OCI-LY7 (cell line): ENCODE measurements around the gene MMP27. TPM values are rescaled to one million over a fixed set of nuclear protein-coding genes. Genes with fewer than 3 reads are reported as not detected.

Experiments used
- BruUV-seq: library from RNA; stranded (reverse); fragments of 400-500 nt; replicated peaks from 2 replicates; lab custom pipeline; 2021; lab: Mats Ljungman, UMichigan
- CTCF ChIA-PET: fragments of 300-600 bp; sonication (Branson Sonifier 250); formaldehyde crosslinking; loops from one replicate; lab custom pipeline; 2022; ENCODE audit warnings: antibody characterized with exemption; ENCODE audit not compliant: unreplicated experiment; lab: Charles Lee
- POLR2A ChIA-PET: fragments of 300-600 bp; sonication (Branson Sonifier 250); formaldehyde crosslinking; loops from one replicate; lab custom pipeline; 2022; ENCODE audit warnings: antibody characterized with exemption; lab: Charles Lee
- DNase-seq: peaks from one replicate; pipeline ENCODE4 v3.0.0-alpha.2; 2015; ENCODE audit warnings: low spot score
- H2AFZ ChIP-seq: fragments of 200-600 bp; sonication (generic), shearing (Covaris generic); 2 replicates; pipeline ENCODE4 v1.6.1; 2014; ENCODE audit warnings: mild to moderate bottlenecking, antibody characterized with exemption, low read length, moderate library complexity
- H3K27ac ChIP-seq: fragments of 200-600 bp; sonication (generic); 2 replicates; pipeline ENCODE4 v1.5.1; 2014; ENCODE audit warnings: mixed run types, low read depth, mild to moderate bottlenecking, moderate library complexity, low read length, inconsistent platforms; ENCODE audit not compliant: poor library complexity, severe bottlenecking
- H3K36me3 ChIP-seq: fragments of 200-600 bp; sonication (generic); 2 replicates; pipeline ENCODE4 v1.6.1; 2014; ENCODE audit warnings: mild to moderate bottlenecking, antibody characterized with exemption, low read length, moderate library complexity, mixed read lengths; ENCODE audit not compliant: insufficient read depth
- H3K4me1 ChIP-seq: fragments of 200-600 bp; sonication (generic); 2 replicates; pipeline ENCODE4 v1.5.1; 2014; ENCODE audit warnings: mild to moderate bottlenecking, low read length; ENCODE audit not compliant: insufficient read depth, poor library complexity, severe bottlenecking
- H3K4me2 ChIP-seq: fragments of 200-600 bp; sonication (generic); 2 replicates; pipeline ENCODE4 v1.6.1; 2014; ENCODE audit warnings: mild to moderate bottlenecking, low read length
- H3K4me3 ChIP-seq: fragments of 200-600 bp; sonication (generic); 2 replicates; pipeline ENCODE4 v1.5.1; 2014; ENCODE audit warnings: mild to moderate bottlenecking, low read depth, low read length; ENCODE audit not compliant: poor library complexity, severe bottlenecking
- H3K79me2 ChIP-seq: fragments of 200-600 bp; sonication (generic); 2 replicates; pipeline ENCODE4 v1.6.1; 2016; ENCODE audit warnings: low read depth, mild to moderate bottlenecking, low read length, moderate library complexity, mixed read lengths; ENCODE audit not compliant: insufficient read depth
- H3K9me2 ChIP-seq: fragments of 200-600 bp; sonication (generic); 2 replicates; pipeline ENCODE4 v1.6.1; 2016; ENCODE audit warnings: mild to moderate bottlenecking, low read length, mixed read lengths; ENCODE audit not compliant: insufficient read depth
- H3K9me3 ChIP-seq: fragments of 200-600 bp; sonication (generic); 2 replicates; pipeline ENCODE4 v1.6.1; 2014; ENCODE audit warnings: mild to moderate bottlenecking, mixed run types, low read length, mixed read lengths
- H4K20me1 ChIP-seq: fragments of 200-600 bp; sonication (generic); 2 replicates; pipeline ENCODE4 v1.6.1; 2014; ENCODE audit warnings: mild to moderate bottlenecking, antibody characterized with exemption, low read length, moderate library complexity, mixed read lengths; ENCODE audit not compliant: insufficient read depth
- CTCF ChIP-seq: fragments of 200-600 bp; sonication (generic); conservative IDR thresholded peaks from 2 replicates; pipeline ENCODE4 v1.5.1; 2014; ENCODE audit warnings: mild to moderate bottlenecking, antibody characterized with exemption, low read length, moderate library complexity, mixed read lengths
- EZH2phosphoT487 ChIP-seq: fragments of 200-600 bp; sonication (generic); IDR thresholded peaks from 2 replicates; pipeline ENCODE4 v1.6.1; 2018; ENCODE audit warnings: low read depth, borderline replicate concordance, mild to moderate bottlenecking, mixed run types, antibody characterized with exemption, low read length, moderate library complexity, mixed read lengths
- intact Hi-C: fragments of 100-400 bp; cut with micrococcal nuclease; formaldehyde crosslinking; loops from one replicate; pipeline ENCODE4 v1.10.0; 2022; ENCODE audit not compliant: unreplicated experiment
- total RNA-seq, 2 experiments: library from RNA; depleted of rRNA in 1 of 2; stranded (reverse); fragments of >200 nt in 1 of 2; shearing (Covaris generic) in 1 of 2; gene quantifications; 2 replicates each; pipeline ENCODE4 v1.2.3, GENCODE V29; 2014 to 2022

MMP27 gene
- total RNA-seq, 2 experiments from 2014 or later: not detected

DNA sequence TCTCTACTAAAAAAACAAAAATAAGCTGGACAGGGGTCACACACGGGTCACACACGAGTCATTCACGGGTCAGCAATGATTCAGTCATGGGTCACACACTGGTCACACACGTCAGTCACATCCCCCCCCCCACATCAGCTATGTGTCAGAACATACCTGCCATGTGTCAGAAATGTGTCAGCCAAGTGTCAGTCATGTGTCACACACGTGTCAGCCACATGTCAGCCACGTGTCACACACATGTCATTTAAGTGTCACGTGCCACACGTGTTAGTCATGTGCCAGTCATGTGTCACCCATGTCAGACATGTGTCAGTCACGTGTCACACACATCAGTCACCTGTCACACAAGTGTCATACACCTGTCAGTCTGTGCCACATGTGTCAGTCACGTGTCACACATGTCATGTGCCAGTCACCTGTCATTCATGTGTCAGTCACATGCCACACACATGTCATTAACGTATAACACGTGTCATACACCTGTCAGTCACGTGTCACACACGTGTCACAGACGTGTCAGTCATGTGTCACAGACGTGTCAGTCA lies 51.8 kb downstream of the MMP27 start:
- Histone ChIP-seq H3K79me2 (no peaks in the 10 kb centered on the region), H3K36me3 (no peaks in the 10 kb centered on the region), H3K9me3 (no peaks in the 10 kb centered on the region), H2AFZ (no peak overlapping the region), H3K4me3 (no peak overlapping the region), H3K27ac (no peak overlapping the region), H3K9me2 (no peaks in the 10 kb centered on the region), H3K4me1 (no peaks in the 10 kb centered on the region), H4K20me1 (no peaks in the 10 kb centered on the region), H3K4me2 (no peak overlapping the region)
- ChIA-PET POLR2A (interaction anchor here (0.7 kb wide), 1 partner anchor 13 kb away, joined by 4 read pairs; no protein-coding TSS in a partner anchor), CTCF (no interaction called here)
- no peak for TF ChIP-seq EZH2phosphoT487
- TF ChIP-seq CTCF: no peak
- no TSS peak for BruUV-seq
- no peak for DNase-seq
- intact Hi-C loops: no loop called here

- intact Hi-C loops: no loop called here
- CTCF ChIA-PET: no interaction called here
- H3K4me2 ChIP-seq: no peak overlapping the region
- POLR2A ChIA-PET: no interaction called here
- H3K4me3 ChIP-seq: no peak overlapping the region
- H3K79me2 ChIP-seq: no peaks in the 10 kb centered on the region
- H3K27ac ChIP-seq: no peak overlapping the region
- no peak for TF ChIP-seq EZH2phosphoT487
- no peak for TF ChIP-seq CTCF
- H3K9me3 ChIP-seq: no peaks in the 10 kb centered on the region
- no peaks in the 10 kb centered on the region for H3K4me1 ChIP-seq
- no peak overlapping the region for H2AFZ ChIP-seq
- H3K36me3 ChIP-seq: no peaks in the 10 kb centered on the region
- no peaks in the 10 kb centered on the region for H4K20me1 ChIP-seq
- no TSS peak for BruUV-seq
- H3K9me2 ChIP-seq: no peaks in the 10 kb centered on the region
- no peak for DNase-seq
These were observed 58.1 kb downstream of the MMP27 start for GRCh38 chr11:102647430-102647829.

DNA sequence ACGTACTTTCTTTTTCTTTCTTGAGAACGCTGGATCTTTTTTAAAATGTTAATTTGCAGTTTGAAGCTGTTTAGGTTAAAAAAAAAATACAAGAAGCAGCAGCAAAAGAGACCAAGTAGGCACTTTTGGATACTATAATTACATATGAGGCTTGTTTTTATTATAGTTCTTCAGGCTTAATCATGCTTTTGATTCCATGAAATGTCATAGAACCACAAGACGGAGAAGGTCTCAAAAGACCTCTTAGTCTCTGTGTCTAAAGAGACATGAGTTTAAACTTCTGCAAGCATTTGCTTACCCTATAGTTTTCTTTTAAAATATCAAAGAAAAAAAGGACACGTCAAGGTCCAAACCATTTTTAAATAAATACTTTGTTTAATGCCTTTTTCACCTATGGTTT lies 61.6 kb downstream of the MMP27 start:
- Histone ChIP-seq H3K9me2 (no peaks in the 10 kb centered on the region), H3K4me3 (no peak overlapping the region), H3K79me2 (no peaks in the 10 kb centered on the region), H3K4me1 (no peaks in the 10 kb centered on the region), H2AFZ (no peak overlapping the region), H3K9me3 (no peaks in the 10 kb centered on the region), H3K27ac (no peak overlapping the region), H3K36me3 (no peaks in the 10 kb centered on the region), H4K20me1 (no peaks in the 10 kb centered on the region), H3K4me2 (no peak overlapping the region)
- DNase-seq: no peak
- TF ChIP-seq EZH2phosphoT487 (no peak), CTCF (no peak)
- POLR2A ChIA-PET: interaction anchor here (0.7 kb wide), 1 partner anchor 900 kb away, joined by 3 read pairs; no protein-coding TSS in a partner anchor
- intact Hi-C loops: no loop called here
- CTCF ChIA-PET: no interaction called here
- no TSS peak for BruUV-seq
